Measurements from ENCODE around the gene VDAC2. TPM values are rescaled to one million over a fixed set of nuclear protein-coding genes. Genes with fewer than 3 reads are reported as not detected.
A peak's percentile ranks its signal among the peaks of the same experiment; 100 is the strongest.

The VDAC2 gene
- total RNA-seq, 2 donors from 2014 or later: 277 to 292 TPM

GRCh38 chr10:75234683-75235374 lies 24.2 kb downstream of the VDAC2 start:
- 1 to 2% methylated on average over 38 to 62 of the region's 62 CpGs for WGBS, 2 experiments (ENCODE audit: insufficient coverage in 1 of 2, insufficient read length in 1 of 2)
- no peaks in the 10 kb centered on the region for H3K9me3 Mint-ChIP-seq

GRCh38 chr10:75235375-75236177 lies 25.0 kb downstream of the VDAC2 start, which contains the start of gene COMTD1:
TSS of gene COMTD1 (minus strand) at chr10:75235957. CDS start at chr10:75235928, 29 bp downstream.
- H3K27me3 ChIP-seq (ENCODE audit: control insufficient read depth, insufficient read depth, low read length, poor library complexity, severe bottlenecking): no peaks in the 10 kb centered on the region
- Mint-ChIP-seq H3K27ac (no peak within 1 kb of the TSS), H3K27me3 (ENCODE audit: insufficient read depth) (no peaks in the 10 kb centered on the region), H3K36me3 (ENCODE audit: low read depth) (peaks cover 25% of the 10 kb centered on the region), H3K4me3 (peak within 1 kb of the TSS; percentile 55), H3K4me1 (peaks cover 14% of the 10 kb centered on the region), H3K9me3 (no peaks in the 10 kb centered on the region)
- peaks cover 5% of the 10 kb centered on the region for H3K4me1 ChIP-seq (ENCODE audit: control insufficient read depth, insufficient read depth, low read length)
- H3K9me3 ChIP-seq (ENCODE audit: control insufficient read depth, low read length): no peaks in the 10 kb centered on the region
- peak within 1 kb of the TSS; percentile 80 for H3K4me3 ChIP-seq (ENCODE audit: low read length)
- WGBS, 2 experiments (ENCODE audit: insufficient coverage in 1 of 2, insufficient read length in 1 of 2): 1% methylated on average over 35 to 76 of the region's 76 CpGs
- no peak within 1 kb of the TSS for H3K27ac ChIP-seq (ENCODE audit: low read depth, low read length)
- H3K9ac ChIP-seq (ENCODE audit: extremely low read depth, low read length, poor library complexity, severe bottlenecking): peak within 1 kb of the TSS; percentile 8
- TF ChIP-seq CTCF (conservative IDR thresholded peaks at IDR 0.05): peak; percentile 100
- peaks cover 27% of the 10 kb centered on the region for H3K36me3 ChIP-seq (ENCODE audit: control insufficient read depth, insufficient read depth, low read length)
- DNase-seq: peak; percentile 99

More at GRCh38 chr10:75234683-75235374, 24.2 kb downstream of the VDAC2 start:
- Mint-ChIP-seq H3K4me1 (peaks cover 16% of the 10 kb centered on the region), H3K27me3 (ENCODE audit: insufficient read depth) (no peaks in the 10 kb centered on the region), H3K4me3 (peak overlapping the region; percentile 55), H3K36me3 (ENCODE audit: low read depth) (peaks cover 30% of the 10 kb centered on the region), H3K27ac (no peak overlapping the region)
- H3K27ac ChIP-seq (ENCODE audit: low read depth, low read length): no peak overlapping the region
- H3K4me3 ChIP-seq (ENCODE audit: low read length): peak overlapping the region; percentile 80
- peaks cover 5% of the 10 kb centered on the region for H3K4me1 ChIP-seq (ENCODE audit: control insufficient read depth, insufficient read depth, low read length)
- no peaks in the 10 kb centered on the region for H3K9me3 ChIP-seq (ENCODE audit: control insufficient read depth, low read length)
- peak; percentile 54 for TF ChIP-seq CTCF (conservative IDR thresholded peaks at IDR 0.05)
- peak overlapping the region; percentile 8 for H3K9ac ChIP-seq (ENCODE audit: extremely low read depth, low read length, poor library complexity, severe bottlenecking)
- DNase-seq: peak; percentile 90
- peaks cover 35% of the 10 kb centered on the region for H3K36me3 ChIP-seq (ENCODE audit: control insufficient read depth, insufficient read depth, low read length)
- no peaks in the 10 kb centered on the region for H3K27me3 ChIP-seq (ENCODE audit: control insufficient read depth, insufficient read depth, low read length, poor library complexity, severe bottlenecking)

GRCh38 chr10:75236178-75236825 lies 25.7 kb downstream of the VDAC2 start:
- no peaks in the 10 kb centered on the region for H3K27me3 ChIP-seq (ENCODE audit: control insufficient read depth, insufficient read depth, low read length, poor library complexity, severe bottlenecking)
- no peak for TF ChIP-seq CTCF (conservative IDR thresholded peaks at IDR 0.05)
- Mint-ChIP-seq H3K4me3 (peak overlapping the region; percentile 55), H3K27ac (no peak overlapping the region), H3K36me3 (ENCODE audit: low read depth) (peaks cover 18% of the 10 kb centered on the region), H3K4me1 (peaks cover 11% of the 10 kb centered on the region), H3K9me3 (no peaks in the 10 kb centered on the region), H3K27me3 (ENCODE audit: insufficient read depth) (no peaks in the 10 kb centered on the region)
- no peak overlapping the region for H3K9ac ChIP-seq (ENCODE audit: extremely low read depth, low read length, poor library complexity, severe bottlenecking)
- H3K4me3 ChIP-seq (ENCODE audit: low read length): no peak overlapping the region
- H3K36me3 ChIP-seq (ENCODE audit: control insufficient read depth, insufficient read depth, low read length): peaks cover 20% of the 10 kb centered on the region
- H3K27ac ChIP-seq (ENCODE audit: low read depth, low read length): no peak overlapping the region
- 65 to 87% methylated on average over 7 to 12 of the region's 12 CpGs for WGBS, 2 experiments (ENCODE audit: insufficient coverage in 1 of 2, insufficient read length in 1 of 2)
- DNase-seq: no peak
- no peaks in the 10 kb centered on the region for H3K9me3 ChIP-seq (ENCODE audit: control insufficient read depth, low read length)
- peaks cover 5% of the 10 kb centered on the region for H3K4me1 ChIP-seq (ENCODE audit: control insufficient read depth, insufficient read depth, low read length)

Data from endodermal cell (in vitro differentiated cells).